Measurements from ENCODE around the gene CIT. TPM values are rescaled to one million over a fixed set of nuclear protein-coding genes. Genes with fewer than 3 reads are reported as not detected.

The CIT gene
- total and polyA plus RNA-seq, 2 donors (not counting 3 experiments of a cell fraction or from before 2014, with no cell fraction given), result 13.3 to 61.8 TPM

DNA sequence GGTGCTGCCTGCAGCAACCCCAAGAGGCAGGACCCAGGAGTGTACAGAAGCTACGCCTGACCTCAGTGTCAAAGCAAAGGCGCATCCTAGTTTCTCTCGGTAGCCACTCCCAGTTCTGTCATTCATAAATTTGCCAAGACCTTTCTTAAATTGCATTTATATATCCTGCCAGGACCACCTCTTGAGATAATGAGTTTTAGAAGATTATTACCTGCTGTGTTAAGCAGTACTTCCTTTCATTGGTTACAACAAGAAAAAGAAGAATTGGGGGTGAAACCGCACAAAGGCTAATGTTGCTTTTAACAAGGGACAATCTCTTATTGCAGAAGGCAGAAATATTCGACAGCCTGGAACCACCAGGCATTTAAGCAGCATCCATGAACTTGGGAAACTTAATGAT is 57.8 kb downstream of the CIT start:
- Histone ChIP-seq H3K4me3 (replicated peaks in 1 of 3; ENCODE audit: insufficient read depth in 1 of 3, low read depth in 1 of 3, low read length in 3 of 3) (no peak overlapping the region), H3K27ac (ENCODE audit: insufficient read depth, low read depth, low read length) (no peak overlapping the region), H3K9me3 (replicated peaks; ENCODE audit: control insufficient read depth, insufficient read depth, low read length) (no peaks in the 10 kb centered on the region), H3K27me3 (ENCODE audit: control insufficient read depth in 2 of 2, insufficient read depth in 2 of 2, low read length in 2 of 2) (no peaks in the 10 kb centered on the region), H3K36me3 (ENCODE audit: control insufficient read depth in 2 of 2, extremely low read depth in 1 of 2, insufficient read depth in 2 of 2, low read length in 2 of 2) (no peaks in the 10 kb centered on the region), H3K4me1 (ENCODE audit: control insufficient read depth, extremely low read depth, insufficient read depth, low read length) (no peaks in the 10 kb centered on the region), H3K79me2 (ENCODE audit: control insufficient read depth, insufficient read depth, low read length) (no peaks in the 10 kb centered on the region), H3K9me1 (replicated peaks; ENCODE audit: control insufficient read depth, extremely low read depth, insufficient read depth, low read length) (no peaks in the 10 kb centered on the region), H3K4me2 (ENCODE audit: insufficient read depth, low read length) (no peak overlapping the region), H4K20me1 (replicated peaks; ENCODE audit: control insufficient read depth, extremely low read depth, insufficient read depth, low read length) (no peaks in the 10 kb centered on the region), H3K9ac (replicated peaks; ENCODE audit: extremely low read depth, insufficient read depth, low read length) (no peak overlapping the region), H2AFZ (ENCODE audit: low read depth, low read length) (no peak overlapping the region)
- FAIRE-seq (no peak), DNase-seq (ENCODE audit: low read depth, low spot score) (no peak)
- no TSS peak for BruUV-seq (replicated peaks)
- dilution Hi-C loops (cut with MboI; ENCODE audit: extremely low pct_ligation_motif_present, low sequenced_read_pairs), result no loop called here
- TF ChIP-seq, protein P1, sequence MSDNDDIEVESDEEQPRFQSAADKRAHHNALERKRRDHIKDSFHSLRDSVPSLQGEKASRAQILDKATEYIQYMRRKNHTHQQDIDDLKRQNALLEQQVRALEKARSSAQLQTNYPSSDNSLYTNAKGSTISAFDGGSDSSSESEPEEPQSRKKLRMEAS (IDR thresholded peaks at IDR 0.05; ENCODE audit: insufficient read depth, insufficient read length), result no peak
- TF ChIP-seq, protein P2, sequence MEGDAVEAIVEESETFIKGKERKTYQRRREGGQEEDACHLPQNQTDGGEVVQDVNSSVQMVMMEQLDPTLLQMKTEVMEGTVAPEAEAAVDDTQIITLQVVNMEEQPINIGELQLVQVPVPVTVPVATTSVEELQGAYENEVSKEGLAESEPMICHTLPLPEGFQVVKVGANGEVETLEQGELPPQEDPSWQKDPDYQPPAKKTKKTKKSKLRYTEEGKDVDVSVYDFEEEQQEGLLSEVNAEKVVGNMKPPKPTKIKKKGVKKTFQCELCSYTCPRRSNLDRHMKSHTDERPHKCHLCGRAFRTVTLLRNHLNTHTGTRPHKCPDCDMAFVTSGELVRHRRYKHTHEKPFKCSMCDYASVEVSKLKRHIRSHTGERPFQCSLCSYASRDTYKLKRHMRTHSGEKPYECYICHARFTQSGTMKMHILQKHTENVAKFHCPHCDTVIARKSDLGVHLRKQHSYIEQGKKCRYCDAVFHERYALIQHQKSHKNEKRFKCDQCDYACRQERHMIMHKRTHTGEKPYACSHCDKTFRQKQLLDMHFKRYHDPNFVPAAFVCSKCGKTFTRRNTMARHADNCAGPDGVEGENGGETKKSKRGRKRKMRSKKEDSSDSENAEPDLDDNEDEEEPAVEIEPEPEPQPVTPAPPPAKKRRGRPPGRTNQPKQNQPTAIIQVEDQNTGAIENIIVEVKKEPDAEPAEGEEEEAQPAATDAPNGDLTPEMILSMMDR (IDR thresholded peaks at IDR 0.05; ENCODE audit: extremely low read depth in 1 of 2, insufficient read depth in 1 of 2, low read depth in 1 of 2, low read length in 2 of 2), result no peak
- TF ChIP-seq POLR2AphosphoS5 (IDR thresholded peaks at IDR 0.05; ENCODE audit: insufficient read depth, low read depth, low read length) (no peak), GATA2 (IDR thresholded peaks at IDR 0.05; ENCODE audit: insufficient read depth, insufficient read length, low read depth, low read length) (no peak), MYC (IDR thresholded peaks at IDR 0.05; ENCODE audit: low read depth, low read length) (no peak), POLR2A (IDR thresholded peaks at IDR 0.05; ENCODE audit: low read depth, low read length) (no peak), JUN (IDR thresholded peaks at IDR 0.05; ENCODE audit: borderline replicate concordance, insufficient read depth, insufficient read length, low read depth) (no peak), FOS (IDR thresholded peaks at IDR 0.05; ENCODE audit: borderline replicate concordance, insufficient read depth, low read length) (no peak), EZH2 (IDR thresholded peaks at IDR 0.05; ENCODE audit: borderline replicate concordance, low read depth, low read length, severe bottlenecking) (no peak)
- intact Hi-C loops (cut with micrococcal nuclease), result no loop called here
- CTCF ChIA-PET, result no interaction called here
- POLR2A ChIA-PET, result no interaction called here
